ENCODE results near the gene MRPL38.

MRPL38 gene

DNA sequence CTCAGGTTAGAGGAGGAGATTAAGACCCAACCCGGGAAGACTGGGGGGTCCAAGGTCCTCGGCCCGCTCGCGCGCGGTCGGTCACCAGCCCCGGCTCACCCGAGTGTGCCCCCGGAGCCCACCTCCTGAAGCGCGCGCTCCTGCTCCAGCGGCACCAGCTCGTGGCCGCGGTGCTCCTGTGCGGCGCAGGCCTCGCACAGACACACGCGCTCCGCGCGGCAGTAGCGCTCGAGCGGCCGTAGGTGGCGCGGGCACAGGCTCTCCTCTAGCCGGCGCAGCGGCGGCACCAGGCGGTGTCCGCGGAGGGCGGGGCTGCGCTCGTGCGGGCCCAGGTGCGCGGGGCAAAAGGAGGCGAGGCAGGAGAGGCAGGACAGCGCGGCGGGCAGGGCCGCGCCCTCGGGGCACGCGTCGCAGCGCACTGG is 26.9 kb downstream of the MRPL38 start:
- TF ChIP-seq, protein P1, sequence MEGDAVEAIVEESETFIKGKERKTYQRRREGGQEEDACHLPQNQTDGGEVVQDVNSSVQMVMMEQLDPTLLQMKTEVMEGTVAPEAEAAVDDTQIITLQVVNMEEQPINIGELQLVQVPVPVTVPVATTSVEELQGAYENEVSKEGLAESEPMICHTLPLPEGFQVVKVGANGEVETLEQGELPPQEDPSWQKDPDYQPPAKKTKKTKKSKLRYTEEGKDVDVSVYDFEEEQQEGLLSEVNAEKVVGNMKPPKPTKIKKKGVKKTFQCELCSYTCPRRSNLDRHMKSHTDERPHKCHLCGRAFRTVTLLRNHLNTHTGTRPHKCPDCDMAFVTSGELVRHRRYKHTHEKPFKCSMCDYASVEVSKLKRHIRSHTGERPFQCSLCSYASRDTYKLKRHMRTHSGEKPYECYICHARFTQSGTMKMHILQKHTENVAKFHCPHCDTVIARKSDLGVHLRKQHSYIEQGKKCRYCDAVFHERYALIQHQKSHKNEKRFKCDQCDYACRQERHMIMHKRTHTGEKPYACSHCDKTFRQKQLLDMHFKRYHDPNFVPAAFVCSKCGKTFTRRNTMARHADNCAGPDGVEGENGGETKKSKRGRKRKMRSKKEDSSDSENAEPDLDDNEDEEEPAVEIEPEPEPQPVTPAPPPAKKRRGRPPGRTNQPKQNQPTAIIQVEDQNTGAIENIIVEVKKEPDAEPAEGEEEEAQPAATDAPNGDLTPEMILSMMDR (IDR thresholded peaks at IDR 0.05; ENCODE audit: extremely low read depth, missing control alignments), result peak; percentile 18
- peak; percentile 85 for DNase-seq (ENCODE audit: low spot score)

GRCh38 chr17:75876938-75877751 is 27.5 kb downstream of the MRPL38 start:
- TF ChIP-seq, protein P1 (IDR thresholded peaks at IDR 0.05; ENCODE audit: extremely low read depth, missing control alignments), result no peak
- no peak for DNase-seq (ENCODE audit: low spot score)

- TF ChIP-seq, protein P1 (IDR thresholded peaks at IDR 0.05; ENCODE audit: extremely low read depth, missing control alignments), result peak; percentile 14
- DNase-seq (ENCODE audit: low spot score), result peak; percentile 72
Observed at GRCh38 chr17:75876190-75876937, 28.3 kb downstream of the MRPL38 start.

DNA sequence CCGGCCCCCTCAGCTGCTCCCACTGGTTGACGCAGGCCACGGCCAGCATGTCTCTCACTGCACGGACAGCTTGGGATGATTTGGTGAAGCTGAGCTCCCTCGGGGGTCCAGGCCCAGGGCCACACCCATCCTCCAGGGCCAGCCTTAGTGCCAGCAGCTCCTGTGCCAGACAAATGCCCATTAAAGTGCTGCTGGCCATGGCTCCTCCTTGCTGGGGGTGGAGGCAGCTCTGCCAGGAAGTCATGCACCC is 28.8 kb downstream of the MRPL38 start:
- TF ChIP-seq, protein P1 (IDR thresholded peaks at IDR 0.05; ENCODE audit: extremely low read depth, missing control alignments), result no peak
- no peak for DNase-seq (ENCODE audit: low spot score)

DNA sequence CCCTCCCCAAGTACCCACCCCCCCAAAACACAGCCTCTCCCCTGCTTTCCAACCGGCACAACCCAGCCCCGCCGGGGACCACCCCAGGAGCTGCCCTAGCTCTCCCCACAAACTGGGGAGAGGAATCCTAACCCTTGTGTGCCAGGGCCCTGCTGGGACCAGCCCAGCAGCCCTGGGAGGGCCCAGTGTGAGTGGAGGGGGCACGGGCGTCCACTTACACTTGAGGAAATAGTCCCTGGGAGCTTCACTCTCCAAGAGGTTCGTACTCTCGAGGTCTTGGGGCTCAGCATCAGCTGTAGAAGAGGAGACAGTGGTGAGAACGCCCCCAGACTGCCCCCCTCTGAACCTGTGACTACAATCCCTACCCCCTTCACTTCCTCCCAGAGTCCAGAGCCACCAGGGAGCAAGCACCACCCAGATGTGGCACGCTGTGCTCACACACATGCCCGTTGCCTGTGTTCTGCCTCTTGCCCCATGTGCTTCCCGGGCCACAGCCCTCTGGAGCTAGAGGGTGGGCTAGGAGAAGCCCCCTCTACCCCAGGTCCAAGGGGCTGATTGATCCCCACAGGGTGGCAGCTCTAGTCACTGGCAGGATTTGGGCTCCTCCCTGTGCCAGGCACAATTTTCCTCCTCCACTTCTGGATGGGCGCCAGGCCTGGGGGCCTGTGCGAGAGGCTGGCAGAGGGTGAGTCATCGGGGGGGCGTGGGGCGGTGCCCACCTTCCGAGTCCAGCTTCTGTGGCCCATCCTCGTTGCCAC is 29.3 kb downstream of the MRPL38 start:
- TF ChIP-seq, protein P1 (IDR thresholded peaks at IDR 0.05; ENCODE audit: extremely low read depth, missing control alignments), result no peak
- peak; percentile 10 for DNase-seq (ENCODE audit: low spot score)

DNA sequence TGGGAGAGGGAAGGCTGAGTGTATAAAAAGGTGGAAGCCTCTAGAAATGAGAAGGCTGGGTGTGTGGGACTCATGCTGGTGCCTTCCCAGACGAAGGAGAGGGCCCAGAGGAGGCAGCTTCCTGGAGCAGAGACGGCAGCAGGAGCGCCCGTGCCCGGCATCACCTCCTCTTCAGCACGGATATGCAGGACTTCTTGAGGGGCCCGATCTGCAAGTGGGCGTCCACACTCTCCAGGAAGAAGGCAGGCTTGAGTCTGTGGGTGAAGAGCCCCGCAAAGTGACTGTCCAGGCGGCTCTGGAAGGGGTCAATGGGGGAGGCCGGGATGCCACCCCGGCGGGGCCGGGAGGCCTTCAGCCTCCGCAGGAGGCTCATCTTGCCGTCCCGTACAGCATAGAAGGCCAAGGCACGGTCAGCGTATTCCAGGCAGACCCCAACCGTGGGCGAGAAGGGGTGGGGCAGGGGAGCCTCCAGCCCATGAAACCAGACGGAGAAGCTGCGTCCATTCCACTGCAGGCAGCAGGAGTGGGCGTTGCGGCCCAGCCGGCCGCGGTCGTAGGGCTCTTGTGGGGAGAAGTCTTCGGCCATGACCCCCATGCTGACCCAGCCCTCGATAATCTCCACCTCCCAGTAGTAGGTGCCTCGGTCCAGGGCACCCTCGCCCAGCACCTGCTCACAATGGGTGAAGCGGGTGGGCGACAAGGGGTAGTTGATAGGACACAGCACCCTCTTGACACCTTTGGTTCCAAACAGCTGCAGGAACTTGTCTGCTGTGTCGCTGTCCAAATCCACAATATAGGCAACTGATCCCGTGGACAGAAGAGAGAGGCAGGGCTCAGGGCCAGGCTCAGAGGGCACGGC is 30.1 kb downstream of the MRPL38 start:
- peak; percentile 5 for DNase-seq (ENCODE audit: low spot score)
- TF ChIP-seq, protein P1 (IDR thresholded peaks at IDR 0.05; ENCODE audit: extremely low read depth, missing control alignments), result no peak

All from GM20000 (cell line).